ENCODE results near the gene TICAM1.
"Not testable (repeated sequence)": the region's sequence is repeated elsewhere in the genome, so short reads cannot be mapped to it uniquely, and the experiment has no call there.

Gene TICAM1

DNA sequence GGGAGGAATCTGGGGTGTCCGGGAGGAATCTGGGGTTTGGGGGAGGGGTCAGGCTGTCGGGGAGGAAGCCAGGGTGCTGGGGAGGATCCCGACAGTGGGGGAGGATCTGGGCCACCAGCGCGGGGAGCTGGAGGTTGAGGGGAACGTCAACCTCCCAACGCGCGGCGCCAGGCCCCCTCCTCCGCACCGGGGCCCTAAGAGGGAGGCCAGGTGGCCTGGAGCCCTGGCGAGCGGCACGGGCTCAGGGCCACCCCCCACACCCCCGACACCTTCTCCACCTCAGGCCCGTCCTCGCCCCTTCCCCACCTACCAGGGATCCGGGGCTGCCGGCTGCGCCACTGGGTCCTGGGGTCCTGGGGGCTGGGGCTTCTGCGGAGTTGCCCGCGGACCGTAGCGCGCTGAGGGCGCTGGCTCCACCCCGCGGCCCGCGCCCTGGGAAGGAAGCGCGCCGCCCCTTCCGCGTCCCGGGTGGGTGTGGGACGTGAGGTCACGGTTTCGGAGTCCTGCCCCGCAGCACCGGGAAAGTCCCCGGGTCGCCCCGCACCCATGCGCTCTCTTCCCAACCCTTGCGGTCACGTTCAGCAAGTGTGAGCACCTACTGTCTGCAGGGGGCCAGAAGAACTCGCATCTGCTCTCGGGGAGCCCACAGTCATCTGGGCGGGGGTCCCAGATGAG is at the start of gene TICAM1:
TICAM1 (minus strand) TSS at position 409 of the 675 bp plus-strand sequence. CDS start 13,335 bp downstream, outside the sequence.
- peak; percentile 93 for DNase-seq (ENCODE audit: low spot score)

DNA sequence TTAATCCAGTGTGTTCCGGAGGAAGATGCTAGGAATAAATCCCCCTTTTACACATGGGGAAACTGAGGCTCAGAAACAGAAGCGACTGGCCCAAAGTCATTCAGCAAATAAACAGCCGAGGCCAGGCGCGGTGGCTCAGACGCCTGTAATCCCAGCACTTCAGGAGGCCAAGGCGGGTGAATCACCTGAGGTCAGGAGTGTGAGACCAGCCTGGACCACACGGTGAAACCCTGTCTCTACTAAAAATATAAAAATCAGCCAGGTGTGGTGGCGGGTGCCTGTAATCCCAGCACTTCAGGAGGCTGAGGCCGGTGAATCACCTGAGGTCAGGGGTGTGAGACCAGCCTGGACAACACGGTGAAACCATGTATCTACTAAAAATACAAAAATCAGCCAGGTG is 47.5 kb upstream of the TICAM1 start:
- no peak for DNase-seq (ENCODE audit: low spot score)

DNA sequence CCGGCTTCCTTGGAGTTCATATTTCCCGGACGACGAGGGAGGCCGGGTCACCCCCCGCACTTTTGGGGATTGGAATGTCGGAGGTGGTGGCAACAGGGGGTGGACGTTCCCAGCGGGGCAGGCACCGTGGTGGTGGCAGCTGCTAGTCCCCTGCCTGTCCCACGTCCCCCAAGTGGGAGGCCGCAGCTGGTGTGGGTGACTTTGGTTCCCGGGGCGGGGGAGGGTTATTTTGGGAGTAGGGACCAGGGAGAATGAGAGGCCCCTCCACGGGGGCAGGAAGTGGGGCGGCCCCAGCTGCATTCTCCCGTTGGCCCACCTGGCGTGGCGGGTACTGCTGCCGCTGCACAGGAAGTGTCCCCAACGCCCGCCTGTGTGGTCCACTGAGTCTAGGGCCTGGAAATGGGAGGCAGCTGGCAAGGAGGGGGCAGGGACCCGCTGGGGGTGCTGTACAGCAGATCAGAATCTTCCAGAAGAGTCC is 47.0 kb upstream of the TICAM1 start:
- DNase-seq (ENCODE audit: low spot score): no peak

DNA sequence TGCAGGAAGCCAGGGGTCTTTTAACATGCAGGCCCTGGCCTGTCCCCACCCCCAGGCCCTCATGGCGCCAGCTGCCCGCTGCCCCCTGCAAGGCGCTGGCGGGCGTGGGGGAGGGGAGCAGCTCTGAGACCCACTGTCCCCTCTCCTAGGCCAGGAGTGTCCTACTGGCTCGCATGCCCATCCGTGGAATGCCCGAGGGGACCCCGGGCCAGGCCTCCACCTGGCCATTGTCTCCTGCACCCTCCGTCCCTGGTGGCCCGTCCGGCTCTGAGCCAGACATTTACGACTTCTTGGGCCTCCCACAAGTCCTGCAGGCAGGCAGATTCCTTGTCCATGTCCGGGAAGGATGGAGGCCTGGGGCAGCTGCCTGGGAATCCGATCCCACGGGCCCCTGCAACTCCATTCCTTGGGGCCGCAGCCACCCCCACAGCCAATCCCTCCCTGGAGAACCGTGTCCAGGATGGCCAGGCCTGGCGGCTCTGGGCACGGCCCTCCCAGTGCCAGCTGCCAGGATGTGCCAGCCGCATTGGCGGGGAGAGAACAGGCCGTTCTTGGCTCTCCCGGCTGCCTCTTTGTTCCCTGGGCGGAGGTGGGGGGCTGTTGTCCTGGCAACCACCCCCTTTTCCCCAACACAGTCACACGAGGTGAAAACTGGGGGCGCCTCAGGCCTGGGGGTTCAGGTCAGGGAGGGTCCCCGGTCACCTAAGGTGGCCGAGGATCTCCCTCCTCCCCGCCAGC is 46.4 kb upstream of the TICAM1 start:
- DNase-seq (ENCODE audit: low spot score): no peak

DNA sequence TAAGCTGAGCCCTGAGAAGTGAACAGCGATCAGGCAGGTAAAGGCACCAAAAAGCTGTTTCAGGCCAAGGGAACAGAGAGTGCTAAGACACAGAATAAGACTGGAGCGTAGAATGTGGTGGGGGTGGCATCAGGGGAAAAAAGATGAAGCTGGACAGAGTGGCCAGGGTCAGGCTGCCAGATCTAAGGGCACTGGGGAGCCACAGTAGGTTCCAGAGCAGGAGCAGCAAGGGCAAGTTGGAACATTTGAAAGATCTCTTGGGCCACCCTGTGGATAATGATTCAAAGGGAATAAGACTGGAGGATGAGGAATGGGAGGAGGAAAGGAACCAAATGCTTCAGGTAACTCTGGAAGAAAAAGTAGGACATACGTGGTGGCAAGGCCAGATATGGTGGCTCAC is 42.4 kb upstream of the TICAM1 start:
- no peak for DNase-seq (ENCODE audit: low spot score)

DNA sequence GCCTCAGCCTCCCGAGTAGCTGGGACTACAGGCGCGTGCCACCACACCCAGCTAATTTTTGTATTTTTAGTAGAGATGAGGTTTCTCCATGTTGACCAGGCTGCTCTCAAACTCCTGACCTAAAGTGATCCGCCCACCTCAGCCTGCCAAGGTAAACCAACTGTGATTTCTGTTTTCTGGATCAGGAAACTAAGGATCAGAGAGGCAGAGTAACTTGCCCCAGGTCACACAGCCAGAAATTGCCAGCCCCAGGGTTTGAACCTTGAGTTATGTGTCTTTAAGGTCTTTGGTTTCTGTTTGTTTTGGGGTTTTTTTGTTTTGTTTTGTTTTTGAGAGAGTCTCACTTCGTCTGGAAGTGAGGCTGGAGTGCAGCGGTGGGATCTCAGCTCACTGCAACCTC is 40.2 kb upstream of the TICAM1 start:
- DNase-seq (ENCODE audit: low spot score): no peak

DNA sequence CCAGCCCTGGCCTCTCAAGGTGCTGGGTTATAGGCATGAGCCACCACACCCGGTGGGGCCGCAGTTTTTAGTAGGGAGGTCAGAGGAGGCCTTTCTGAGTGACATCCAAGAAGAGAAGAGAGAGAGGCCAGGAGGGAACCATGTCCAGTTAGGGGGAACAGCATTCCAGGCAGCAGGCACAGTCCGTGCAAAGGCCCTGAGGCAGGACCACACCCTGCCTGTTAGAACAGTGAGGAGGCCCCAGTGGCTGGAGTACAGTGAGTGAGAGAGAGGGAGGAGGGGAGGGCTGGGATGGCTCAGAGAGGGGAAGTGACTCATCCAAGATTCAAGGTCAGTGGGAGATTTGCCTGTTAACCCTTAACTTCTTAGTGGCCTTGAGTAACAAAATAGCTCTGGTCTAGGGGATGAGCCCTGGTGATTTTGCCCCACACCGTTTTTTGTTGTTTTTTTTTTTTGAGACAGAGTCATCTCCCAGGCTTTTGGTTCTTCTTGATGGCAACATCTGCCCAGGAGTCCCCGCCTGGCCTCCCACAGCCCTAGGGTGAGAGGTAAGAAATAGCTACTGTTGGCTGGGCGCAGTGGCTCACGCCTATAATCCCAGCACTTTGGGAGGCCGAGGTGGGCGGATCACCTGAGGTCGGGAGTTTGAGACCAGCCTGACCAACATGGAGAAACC is 38.7 kb upstream of the TICAM1 start:
- DNase-seq (ENCODE audit: low spot score): peak; percentile 85

DNA sequence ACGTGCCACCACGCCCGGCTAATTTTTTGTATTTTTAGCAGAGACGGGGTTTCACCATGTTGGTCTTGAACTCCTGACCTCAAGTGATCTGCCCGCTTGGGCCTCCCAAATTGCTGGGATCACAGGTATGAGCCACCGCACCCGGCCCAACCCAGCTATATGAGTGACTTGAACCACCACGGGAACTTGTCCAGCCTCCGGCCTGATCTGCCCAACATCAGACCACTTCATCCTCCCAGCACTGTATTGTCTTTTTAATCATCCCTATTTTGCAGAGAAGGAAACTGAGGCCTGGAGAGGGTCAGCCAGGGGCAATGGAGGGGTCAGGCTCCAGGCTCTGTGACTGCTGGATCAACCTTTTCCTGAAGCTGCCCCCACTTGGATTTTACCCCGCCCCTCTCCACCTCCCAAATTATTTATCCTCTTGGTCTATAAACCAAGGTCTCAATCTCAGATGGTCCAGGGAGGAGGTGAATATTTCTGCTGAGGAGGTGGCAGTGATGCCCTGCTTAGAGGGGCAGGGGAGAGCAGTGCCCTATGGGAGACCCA is 36.8 kb upstream of the TICAM1 start:
- DNase-seq (ENCODE audit: low spot score): no peak

DNA sequence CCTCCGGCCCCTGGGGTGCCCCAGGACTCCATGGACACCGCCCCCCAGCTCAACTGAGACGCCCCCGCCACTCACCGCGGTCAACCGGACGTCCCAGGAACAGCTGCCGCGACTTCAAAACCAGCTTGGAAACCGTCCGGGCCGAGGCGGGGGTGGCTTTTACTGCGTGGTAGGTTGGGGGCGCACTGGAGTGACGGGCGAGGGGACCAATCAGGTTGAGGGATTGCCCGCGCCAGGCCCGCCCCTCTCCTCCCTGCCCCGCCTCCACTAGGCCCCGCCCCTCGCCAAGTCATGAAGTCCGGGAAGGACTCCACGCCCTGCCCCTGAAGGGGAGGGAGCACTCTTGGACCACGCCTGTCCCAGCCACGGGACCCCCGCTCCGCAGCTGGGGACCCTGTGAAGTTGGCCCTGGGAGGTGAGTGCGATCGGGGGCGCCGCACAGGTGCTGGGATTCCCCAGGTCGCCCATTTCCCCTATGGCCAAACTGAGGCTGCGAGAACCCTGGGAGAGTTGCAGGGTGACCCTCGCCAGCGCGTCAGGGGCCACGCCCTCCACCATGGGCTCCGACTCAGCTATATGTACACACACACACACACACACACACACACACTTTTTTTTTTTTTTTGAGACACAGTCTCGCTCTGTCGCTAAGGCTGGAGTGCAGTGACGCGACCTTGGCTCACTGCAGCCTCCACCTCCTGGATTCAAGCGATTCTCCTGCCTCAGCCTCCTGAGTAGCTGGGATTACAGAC is 36.2 kb upstream of the TICAM1 start, which contains the start of gene PLIN3:
PLIN3 (minus strand) TSS at position 134 of the 752 bp plus-strand sequence. CDS start 6,273 bp downstream, outside the sequence.
- peak; percentile 100 for DNase-seq (ENCODE audit: low spot score)

DNA sequence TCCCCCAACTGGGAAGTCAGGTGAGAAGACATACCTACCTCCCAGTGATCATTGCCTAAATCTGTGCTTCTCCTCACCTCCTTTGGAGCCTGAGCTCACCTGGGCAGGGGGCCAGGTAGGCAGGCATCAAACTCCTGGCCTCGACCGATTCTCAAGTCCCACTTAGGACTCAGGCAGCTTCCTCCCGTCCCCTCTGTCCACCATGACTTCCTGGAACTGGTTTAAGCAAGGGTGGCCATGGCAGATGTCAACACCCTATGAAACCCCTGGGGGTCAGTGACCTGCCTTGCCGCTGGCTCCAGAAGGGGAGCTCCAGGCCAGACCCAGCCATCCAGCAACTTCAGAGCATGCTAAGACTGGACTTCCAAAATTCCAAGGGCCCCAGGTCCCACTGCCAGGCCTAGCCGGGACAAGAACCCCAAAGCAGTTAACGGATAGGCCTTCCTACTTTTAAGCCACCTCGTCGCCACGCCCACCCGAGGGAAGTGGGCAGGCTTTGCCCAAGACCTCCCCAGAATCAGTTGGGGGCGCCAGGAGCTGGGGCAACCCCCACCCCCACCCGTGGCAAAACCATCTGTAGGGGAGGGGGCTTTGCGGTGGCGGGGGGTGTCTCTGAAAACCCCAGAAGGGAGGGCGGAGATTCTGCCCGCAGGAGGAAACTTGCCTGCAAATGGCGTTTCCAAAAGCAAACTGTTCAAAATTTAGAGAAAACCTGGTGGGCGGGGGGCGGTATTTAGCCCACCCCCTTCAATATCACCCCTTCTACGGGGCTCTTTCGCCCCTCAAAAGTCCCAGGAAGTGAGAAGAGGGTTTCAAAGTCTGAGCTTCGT is 35.3 kb upstream of the TICAM1 start:
- DNase-seq (ENCODE audit: low spot score): peak; percentile 76

DNA sequence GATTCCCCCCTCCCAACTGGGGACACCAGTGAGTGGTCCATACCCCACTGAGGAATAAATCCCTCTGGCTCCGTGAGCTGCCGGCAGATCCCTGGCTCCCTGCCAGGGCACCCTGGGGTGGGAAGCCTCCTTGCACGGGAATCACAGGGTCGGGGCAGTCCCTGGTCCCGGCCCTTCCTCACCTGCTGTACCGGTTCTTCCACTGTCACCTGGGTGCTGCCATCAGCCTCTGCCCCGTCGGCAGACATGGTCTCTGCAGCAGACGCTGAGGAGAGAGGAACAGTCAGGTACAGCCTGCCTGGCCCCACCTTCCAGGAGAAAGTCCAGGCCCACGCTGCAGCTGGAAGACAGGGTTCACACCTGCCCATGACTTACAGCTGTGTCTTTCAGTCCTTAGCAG is 29.6 kb upstream of the TICAM1 start:
- DNase-seq (ENCODE audit: low spot score): no peak

DNA sequence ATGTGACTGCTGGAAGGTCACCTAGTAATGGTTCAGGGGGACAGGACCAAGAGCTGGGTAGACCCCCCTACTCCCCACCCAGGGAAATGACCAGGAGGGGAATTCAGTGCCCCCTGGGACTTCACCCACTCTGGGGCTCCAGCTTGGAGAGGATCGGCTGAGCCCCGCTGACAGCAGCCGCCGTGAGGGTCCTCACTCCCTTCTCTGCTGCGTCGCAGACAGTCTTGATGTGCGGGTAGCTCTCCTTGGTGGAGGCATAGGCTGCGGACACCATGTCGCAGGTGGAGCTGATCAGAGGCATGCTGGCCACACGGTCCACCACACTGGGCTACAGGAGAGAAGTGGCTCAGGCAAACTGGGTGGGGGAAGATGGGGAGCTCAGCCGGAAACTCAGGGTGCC is 28.2 kb upstream of the TICAM1 start:
- no peak for DNase-seq (ENCODE audit: low spot score)

DNA sequence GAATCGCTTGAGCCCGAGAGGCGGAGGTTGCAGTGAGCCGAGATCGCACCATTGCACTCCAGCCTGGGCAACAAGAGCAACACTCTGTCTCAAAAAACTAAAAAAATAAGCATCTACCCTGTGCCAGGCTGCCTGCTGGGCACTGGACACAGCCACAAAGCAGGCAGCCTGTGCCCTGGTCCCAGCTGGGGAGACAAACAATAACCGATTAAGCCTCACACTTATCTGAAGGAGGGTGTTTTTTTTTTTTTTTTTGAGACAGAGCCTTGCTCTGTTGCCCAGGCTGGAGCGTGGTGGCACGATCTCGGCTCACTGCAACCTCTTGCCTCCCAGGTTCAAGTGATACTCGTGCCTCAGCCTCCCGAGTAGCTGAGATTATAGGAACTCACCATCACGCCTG is 25.0 kb upstream of the TICAM1 start:
- DNase-seq (ENCODE audit: low spot score): not testable (repeated sequence)

DNA sequence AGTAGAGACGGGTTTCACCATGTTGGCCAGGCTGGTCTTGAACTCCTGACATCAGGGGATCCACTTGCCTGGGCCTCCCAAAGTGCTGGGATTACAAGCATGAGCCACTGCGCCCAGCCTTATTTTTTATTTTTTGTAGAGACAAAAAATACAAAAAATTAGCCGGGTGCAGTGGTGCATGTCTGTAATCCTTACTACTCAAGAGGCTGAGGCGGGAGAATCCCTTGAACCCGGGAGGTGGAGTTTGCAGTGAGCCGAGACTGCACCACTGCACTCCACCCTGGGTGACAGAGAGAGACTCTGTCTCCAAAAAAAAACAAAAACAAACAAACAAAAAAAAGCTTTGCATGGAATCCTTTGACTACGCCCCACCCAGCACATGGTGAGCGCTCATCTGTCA is 22.0 kb upstream of the TICAM1 start:
- DNase-seq (ENCODE audit: low spot score): not testable (repeated sequence)

DNA sequence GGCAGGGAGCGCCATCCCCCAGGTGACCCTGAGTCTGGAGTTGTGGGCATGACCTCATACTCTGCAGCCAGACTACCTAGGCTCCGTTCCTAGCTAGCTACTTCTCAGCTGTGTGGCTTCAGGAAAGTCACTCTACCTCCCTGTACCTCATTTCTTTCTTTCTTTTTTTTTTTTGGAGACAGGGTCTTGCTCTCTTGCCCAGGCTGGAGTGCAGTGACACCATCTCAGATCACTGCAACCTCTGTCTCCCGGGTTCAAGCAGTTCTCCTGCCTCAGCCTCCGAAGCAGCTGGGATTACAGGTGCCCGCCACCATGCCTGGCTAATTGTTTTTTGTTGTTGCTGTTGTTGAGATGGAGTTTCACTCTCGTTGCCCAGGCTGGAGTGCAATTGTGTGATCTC is 21.0 kb upstream of the TICAM1 start:
- DNase-seq (ENCODE audit: low spot score): no peak

DNA sequence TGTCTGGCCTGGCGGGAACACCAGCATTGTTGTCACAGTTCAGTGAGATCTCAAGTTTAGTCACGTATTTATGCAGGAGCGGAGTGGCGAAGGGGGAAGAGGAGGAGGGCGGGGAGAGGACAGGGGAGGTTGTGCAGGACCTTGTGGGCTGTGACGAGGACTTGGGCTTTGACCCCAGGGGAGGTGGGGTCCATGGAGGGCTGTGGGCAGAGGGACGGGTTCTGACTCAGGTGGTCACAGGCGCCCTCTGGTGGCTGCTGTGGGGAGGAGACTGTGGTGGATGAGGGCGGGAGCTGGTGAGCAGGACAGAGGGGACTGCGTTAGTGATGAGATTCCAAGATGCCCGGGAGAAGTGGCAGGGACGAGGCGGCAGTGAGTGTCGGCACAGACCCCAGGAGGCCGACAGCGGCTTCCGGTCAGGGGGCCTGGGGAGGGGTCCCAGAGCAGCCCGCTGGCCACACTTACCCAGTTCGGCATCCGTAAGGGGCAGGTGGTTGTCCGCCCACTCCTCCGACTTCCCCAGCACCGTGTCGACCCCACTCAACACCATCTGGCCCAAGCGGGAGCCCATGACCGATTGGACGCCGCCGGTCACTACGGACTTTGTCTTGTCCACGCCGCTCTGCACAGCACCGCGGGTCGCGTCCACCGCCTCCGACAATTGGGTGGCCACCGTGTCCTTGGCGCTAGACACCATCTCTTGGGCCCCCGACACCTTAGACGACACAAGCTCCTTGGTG is 20.2 kb upstream of the TICAM1 start:
- peak; percentile 79 for DNase-seq (ENCODE audit: low spot score)

DNA sequence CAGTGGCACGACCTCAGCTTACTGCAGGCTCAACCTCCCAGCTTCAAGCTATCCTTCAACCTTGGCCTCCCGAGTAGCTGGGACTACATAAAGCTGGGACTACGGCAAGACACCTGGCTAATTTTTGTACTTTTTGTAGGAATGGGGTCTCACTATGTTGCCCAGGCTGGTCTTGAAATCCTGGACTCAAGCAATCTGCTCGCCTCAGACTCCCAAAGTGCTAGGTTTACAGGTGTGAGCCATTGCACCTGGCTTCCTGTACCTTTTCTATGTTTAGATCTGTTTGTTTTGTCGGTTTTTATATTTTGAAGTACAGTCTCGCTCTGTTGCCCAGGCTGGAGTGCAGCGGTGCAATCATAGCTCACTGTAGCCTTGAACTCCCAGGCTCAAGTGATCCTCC is 17.5 kb upstream of the TICAM1 start:
- no peak for DNase-seq (ENCODE audit: low spot score)

DNA sequence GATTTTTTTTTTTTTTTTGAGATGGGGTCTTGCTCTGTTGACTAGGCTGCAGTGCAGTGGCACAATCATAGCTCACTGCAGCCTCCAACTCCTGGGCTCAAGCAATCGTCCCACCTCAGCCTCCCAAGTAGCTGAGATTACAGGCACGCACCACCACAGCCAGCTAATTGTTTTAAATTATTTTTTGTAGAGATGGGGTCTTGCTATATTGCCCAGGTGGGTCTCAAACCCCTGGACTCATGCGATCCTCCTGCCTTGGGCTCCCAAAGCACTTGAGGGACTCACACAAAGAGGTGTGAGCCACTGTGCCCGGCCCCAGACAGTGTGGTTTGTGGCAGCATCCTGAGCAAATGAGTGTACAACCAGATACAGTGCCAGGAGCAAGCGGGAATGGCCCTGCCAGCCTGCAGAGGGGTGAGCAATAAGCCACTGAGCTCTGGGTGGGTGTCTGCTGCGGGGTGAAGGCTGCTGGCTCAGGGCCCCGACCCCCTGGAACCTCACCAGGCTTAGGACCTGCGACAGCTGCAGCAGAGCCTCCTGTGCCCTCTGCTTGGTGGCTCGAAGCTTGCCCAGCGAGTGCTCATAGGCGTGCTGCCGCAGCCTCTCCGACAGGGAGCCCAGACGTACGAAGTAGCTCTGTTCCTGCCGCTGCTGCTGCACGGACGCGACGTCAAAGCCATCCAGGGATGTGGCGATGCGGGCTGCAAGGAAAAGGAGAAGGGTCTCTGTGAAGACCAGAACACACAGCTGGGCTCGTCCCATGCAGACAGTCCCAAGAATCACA is 15.9 kb upstream of the TICAM1 start:
- no peak for DNase-seq (ENCODE audit: low spot score)

DNA sequence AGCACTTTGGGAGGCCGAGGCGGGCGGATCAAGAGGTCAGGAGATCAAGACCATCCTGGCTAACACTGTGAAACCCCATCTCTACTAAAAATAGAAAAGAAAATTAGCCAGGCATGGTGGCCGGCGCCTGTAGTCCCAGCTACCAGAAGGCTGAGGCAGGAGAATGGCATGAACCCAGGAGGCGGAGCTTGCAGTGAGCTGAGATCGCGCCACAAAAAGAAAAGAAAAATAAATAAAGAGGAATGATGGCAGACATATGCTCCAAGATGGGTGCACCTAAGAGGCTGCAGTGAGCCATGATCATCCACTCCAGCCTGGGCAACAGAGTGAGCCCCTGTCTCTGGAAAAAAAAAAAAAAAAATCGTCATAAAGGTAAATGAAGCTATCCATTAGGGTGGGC is 14.5 kb upstream of the TICAM1 start:
- DNase-seq (ENCODE audit: low spot score): not testable (repeated sequence)

All from GM03348 (cell line).